ENCODE data around the gene ULBP3.

DNA sequence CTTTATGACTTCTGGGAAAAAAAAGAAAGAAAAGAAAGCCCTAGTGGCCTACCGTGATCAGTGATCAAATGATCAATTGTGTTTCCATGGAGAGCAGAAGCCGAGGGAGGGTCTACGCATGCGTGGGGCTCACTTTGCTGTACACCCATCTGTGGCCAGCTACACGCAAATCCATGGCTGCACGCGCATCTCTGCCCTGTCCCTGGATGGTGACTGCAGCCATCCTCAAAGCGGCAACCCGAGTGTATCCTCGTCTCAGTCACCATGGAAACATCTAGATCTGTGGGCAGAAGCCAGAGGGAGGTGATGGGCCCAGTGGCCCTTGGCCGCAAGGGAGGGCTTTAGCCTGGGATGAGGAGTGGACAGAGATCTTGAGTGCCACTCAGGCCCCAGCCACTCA lies 785 bp upstream of the ULBP3 start:
- TF ChIP-seq, protein P1, sequence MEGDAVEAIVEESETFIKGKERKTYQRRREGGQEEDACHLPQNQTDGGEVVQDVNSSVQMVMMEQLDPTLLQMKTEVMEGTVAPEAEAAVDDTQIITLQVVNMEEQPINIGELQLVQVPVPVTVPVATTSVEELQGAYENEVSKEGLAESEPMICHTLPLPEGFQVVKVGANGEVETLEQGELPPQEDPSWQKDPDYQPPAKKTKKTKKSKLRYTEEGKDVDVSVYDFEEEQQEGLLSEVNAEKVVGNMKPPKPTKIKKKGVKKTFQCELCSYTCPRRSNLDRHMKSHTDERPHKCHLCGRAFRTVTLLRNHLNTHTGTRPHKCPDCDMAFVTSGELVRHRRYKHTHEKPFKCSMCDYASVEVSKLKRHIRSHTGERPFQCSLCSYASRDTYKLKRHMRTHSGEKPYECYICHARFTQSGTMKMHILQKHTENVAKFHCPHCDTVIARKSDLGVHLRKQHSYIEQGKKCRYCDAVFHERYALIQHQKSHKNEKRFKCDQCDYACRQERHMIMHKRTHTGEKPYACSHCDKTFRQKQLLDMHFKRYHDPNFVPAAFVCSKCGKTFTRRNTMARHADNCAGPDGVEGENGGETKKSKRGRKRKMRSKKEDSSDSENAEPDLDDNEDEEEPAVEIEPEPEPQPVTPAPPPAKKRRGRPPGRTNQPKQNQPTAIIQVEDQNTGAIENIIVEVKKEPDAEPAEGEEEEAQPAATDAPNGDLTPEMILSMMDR (IDR thresholded peaks at IDR 0.05; ENCODE audit: insufficient read depth, low read length, poor library complexity, severe bottlenecking) = no peak
- TF ChIP-seq EZH2phosphoT487 (conservative IDR thresholded peaks at IDR 0.05; ENCODE audit: low read length) = no peak
